Hepatocyte (in vitro differentiated cells): ENCODE results near the gene TRAF5.

Experiments
- CTCF ChIP-seq: fragments of 200-600 bp; sonication (generic); IDR thresholded peaks from 2 replicates; pipeline ENCODE4 v1.5.1; 2016; ENCODE audit warnings: antibody characterized with exemption, mild to moderate bottlenecking; ENCODE audit not compliant: poor library complexity
- EZH2 ChIP-seq: fragments of 200-600 bp; sonication (generic); IDR thresholded peaks from 2 replicates; pipeline ENCODE4 v1.6.1; 2016; ENCODE audit warnings: antibody characterized with exemption, mild to moderate bottlenecking, borderline replicate concordance

GRCh38 chr1:211328866-211329475 is 2.3 kb downstream of the TRAF5 start:
- TF ChIP-seq EZH2 (no peak), CTCF (no peak)
